SHP77 treated with DMSO at 0.1 percent for 48 hours (cell line): ENCODE data around the gene AP2A2.
A peak's percentile ranks its signal among the peaks of the same experiment; 100 is the strongest.

Experiments
- DNase-seq: peaks from one replicate; lab custom pipeline; 2025; lab: John Stamatoyannopoulos, UW

AP2A2 gene

DNA sequence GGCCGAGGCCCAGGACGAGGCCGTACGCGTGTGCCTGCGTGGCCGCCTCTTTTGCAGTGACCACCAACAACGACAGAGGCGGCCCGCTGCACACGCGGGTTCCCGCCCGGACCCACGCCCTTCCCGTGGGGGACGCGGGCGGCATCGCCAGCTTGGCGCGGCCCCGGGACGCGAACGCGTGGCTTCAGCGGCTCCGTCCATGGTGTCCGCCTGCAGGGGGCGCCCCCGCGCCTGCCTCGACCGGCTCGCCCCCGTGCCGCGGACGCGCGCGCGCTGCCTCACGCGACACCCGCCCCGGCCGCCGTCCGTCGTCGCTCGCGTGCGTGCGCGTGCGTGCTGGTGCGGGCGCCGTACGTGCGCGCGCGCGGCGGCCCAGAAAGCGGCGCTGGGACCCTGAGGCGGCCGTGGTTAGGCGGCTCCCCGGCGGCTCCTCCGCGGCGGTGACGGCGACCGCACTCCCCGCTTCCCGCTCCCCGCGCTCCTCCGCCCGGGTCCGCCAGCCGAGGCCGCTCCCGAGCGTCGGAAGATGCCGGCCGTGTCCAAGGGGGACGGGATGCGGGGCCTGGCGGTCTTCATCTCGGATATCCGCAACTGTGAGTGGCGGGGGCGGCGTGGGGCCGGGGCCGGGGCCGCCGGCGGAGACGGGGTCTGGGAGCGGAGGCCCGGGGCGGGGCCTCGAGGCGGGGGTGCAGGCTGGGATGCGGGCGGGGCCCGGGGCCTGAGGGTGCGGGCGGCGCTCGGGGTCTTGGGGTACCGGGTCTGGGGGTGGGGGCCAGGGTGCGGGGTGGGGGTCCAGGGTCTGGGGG, at the start of gene AP2A2:
Gene AP2A2 (plus strand): TSS at position 375 of the 806 bp plus-strand sequence. CDS start 152 bp downstream, at position 527.
- peak; percentile 8 for DNase-seq

DNA sequence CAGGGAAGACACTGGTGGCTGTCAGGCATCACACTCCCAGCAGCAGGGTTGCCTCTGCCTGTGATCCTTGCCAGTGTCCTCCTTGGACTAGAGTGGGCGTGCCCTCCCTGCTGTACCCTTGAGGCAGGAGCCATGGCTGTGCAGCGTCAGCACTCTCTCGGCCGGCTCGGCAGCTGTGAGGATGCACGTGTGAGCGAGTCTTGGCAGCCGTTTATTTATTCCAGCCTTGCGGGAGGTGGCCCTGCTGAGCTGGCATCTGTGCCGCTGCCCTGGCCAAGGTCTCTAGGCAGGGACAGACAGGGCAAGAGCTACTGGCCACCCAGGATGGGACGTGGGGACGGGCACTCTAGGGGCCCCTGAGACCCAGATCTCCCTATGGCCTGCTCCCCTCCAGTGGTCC, 49.1 kb upstream of the AP2A2 start:
- DNase-seq: no peak

DNA sequence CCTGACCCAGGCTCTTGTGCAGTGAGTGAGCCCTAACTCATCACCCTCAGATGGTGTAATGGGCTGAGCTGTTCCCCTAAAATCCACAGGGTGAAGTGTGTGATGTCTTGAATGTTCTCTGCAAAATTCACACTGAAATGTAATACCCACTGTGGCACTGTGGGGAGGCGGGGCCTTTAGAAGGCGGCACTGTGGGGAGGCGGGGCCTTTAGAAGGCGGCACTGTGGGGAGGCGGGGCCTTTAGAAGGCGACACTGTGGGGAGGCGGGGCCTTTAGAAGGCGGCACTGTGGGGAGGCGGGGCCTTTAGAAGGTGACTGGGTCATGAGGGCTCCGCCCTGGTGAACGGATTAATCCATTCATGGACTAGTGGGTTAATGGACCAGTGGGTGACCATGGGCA, 48.1 kb upstream of the AP2A2 start:
- no peak for DNase-seq

DNA sequence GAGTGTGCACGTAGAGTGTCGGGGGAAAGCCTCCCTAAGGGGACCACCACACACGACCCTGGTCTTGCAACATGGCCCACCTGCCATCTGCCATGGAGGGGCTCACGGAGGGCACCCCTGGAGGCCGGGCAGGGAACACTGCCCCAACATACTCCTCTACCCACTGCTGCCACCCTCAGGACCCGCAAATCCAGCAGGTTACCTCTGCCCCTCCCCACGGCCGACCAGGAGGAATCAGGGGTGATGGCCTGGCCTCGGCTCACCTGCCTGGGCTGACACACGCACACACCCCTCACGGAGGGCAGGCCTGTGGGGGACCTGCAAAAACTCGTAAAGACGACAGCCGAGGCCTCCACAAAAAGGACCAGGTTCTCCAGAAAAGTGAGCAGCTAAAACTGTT, 45.2 kb upstream of the AP2A2 start:
- DNase-seq: no peak

DNA sequence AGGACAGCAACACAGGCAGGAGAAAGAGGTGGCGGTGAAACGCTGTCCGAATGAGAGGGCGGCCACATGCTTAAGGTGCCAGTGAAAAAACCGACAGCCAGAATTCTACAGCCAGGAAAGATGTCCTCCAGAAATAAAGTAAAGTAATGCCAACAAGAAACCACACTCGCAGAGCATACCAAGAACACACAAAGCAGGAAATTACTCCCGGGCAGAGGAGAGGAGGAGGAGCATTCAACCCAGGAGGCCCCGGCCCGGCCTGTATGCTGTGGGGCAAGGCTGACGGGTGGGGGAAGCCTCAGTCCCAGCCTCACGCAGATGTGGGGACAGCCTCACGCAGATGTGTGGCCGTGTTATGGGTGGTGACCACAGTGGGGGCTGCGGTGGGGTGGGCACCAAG, 43.1 kb upstream of the AP2A2 start:
- DNase-seq: no peak

DNA sequence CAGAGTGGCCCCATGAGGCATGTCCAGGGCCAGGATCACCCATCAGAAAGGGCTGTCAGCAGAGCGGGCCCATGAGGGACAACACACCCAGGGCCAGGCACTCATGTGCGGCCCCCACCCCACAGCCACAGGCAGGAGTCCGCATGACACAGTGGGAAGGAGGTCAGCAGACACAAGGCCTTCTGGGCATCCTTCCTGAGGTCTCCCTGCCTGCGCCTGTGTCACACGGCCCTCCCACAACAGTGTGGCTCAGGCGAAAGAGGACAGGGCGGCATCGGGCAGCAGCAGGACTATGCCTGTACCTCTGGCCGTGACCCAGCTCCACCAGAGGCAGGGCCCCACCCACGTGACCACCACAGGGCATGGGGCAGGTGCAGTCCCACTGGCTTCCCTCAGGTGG, 42.1 kb upstream of the AP2A2 start:
- no peak for DNase-seq

DNA sequence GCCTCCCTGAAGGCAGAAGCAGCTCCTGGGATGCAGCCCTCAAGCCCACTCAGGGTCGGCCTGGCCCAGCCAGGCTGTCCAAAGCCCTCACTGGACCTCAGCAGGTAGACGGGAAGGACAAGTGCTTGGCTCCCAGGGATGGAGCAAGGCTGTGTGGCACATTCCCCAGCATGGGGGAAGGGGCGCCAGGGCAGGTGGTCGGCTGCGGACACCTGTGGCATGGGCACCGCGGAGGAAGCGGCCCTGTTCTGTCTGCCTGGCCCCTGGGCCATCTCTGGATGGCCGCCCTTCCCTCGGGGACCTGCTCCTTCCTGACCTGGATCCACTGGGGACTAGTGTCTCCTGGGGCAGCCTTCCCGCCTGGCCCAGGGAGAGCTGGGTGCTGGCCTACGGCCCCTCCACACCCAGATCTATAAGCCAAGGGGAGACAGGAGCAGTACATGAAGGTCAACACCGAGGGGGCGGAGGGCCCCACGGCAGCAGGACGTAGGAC, 41.0 kb upstream of the AP2A2 start:
- no peak for DNase-seq

DNA sequence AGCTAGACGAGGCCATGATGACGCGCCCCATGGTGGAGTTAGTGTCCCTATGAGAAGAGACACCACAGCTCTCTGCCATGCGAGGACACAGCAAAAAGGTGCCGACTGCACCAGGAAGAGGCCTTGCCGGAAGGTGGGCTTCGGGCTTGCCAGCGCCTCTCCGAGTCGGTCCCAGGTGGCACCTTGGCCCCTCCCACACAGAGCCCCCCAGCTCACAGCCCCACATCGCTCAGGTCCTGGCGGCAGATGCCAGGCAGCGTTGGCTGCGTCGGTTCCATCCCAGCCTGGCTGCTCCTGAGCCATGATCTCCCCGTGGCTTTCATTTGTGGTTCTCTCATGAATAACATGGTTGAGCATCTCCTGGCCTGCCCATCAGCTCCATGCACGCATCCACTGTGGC, 39.1 kb upstream of the AP2A2 start:
- no peak for DNase-seq

DNA sequence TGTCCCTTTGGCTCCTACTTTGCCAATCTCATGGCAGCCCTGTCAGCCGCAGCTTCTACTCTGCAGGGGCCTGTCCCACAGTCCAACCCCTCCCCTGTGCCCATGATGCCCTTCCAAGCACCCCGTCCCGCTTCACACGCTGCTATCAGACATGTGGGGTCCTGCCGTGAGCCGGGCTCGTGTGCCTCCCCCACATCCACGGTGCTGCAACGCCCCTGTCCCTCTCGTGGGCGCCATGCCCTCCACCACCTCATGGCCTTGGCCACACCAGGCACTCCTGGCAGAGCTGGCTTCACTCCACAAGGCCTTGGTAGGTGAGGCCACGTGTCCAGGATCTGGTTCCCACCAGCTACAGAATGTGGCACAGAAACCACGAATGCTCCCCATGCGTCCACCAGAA, 38.1 kb upstream of the AP2A2 start:
- no peak for DNase-seq

DNA sequence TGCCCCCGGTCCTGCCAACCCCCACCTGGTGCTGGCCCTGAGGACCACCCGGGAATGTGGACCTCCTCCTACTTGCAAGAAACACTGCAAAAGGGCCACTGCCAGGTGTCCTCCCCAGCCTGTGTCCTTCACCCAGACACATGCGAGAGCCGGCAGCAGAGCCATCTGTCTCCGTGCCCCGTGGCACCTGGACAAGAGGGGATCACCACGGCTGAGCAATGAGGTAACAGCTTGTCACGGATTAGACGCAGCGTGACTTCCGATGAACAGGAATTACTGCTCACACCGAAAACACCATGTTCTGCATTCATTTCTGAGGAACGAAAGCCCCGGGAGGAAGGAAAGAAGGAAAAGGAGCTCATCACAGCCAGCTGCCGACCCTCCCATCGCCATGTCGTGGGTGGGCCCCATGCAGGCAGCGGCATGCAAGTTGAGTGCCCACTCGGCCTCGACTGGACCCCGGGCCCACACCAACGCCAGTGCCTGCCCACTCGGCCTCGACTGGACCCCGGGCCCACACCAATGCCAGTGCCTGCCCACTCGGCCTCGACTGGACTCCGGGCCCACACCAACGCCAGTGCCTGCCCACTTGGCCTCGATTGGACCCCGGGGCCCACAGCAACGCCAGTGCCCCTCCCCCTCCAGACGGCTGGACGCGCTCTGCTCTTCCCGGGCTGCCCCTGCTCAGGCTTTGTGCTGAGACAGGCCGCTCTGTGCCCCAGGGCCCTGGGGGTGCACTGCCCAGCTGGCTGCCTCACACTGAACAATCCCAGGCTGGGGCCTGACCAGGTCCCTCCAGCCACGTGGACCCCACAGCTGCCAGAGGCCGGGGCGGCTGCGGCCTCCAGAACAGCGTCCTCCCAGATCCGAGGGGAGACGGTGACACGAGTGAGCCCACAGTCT, 37.1 kb upstream of the AP2A2 start:
- no peak for DNase-seq

DNA sequence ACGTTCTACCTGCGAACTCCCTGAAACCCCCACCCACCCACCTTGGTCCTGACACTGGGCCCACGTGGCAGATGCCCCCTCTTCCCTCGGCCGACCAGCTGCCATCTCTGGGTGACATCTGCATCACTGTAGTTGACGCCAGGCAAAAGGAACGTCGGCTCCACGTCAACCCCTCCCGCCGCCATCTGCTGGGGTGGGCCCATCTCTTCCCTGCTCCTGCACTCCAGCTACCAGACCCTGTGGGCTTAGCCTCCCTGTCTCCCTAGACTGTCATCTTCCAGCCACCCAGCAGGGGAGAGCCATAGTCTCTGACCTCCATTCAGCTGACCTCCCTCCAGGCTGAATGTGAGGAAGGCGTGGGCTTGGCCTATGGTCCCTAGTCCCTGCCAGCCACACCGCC, 36.4 kb upstream of the AP2A2 start:
- no peak for DNase-seq

DNA sequence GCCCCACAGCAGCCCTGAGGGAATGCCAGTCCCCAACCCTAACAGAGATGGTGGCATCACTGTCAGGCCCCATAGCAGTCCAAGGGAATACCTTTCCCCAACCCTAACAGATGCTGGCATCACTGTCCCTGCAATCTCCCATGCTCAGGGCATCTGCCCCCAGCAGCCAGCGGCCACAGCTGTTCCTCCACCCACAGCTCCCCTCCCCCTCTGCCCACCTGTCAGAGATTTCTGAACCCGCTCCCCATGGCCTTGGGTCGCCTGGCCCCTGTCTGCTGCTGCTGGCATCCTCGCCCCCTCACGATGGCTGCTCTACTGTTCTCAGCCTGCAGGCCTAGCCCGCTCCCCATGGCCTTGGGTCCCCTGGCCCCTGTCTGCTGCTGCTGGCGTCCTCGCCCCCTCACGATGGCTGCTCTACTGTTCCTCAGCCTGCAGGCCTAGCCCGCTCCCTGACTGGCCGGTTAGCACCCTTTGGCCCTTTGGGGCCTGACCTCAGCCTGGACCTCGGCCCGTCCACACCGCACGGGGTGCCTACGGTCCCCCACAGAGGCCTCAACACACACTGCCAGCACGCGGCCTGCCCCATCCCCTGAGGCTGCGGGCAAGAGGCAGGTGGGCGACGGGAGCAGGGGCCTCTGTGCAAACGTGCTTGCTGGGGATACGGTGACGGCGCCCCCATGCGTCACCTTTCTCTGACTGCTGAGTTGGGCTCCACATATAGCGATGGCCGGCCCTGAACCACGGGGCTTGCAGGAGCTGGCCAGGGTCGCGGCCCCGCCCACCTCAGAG, 35.8 kb upstream of the AP2A2 start:
- no peak for DNase-seq

DNA sequence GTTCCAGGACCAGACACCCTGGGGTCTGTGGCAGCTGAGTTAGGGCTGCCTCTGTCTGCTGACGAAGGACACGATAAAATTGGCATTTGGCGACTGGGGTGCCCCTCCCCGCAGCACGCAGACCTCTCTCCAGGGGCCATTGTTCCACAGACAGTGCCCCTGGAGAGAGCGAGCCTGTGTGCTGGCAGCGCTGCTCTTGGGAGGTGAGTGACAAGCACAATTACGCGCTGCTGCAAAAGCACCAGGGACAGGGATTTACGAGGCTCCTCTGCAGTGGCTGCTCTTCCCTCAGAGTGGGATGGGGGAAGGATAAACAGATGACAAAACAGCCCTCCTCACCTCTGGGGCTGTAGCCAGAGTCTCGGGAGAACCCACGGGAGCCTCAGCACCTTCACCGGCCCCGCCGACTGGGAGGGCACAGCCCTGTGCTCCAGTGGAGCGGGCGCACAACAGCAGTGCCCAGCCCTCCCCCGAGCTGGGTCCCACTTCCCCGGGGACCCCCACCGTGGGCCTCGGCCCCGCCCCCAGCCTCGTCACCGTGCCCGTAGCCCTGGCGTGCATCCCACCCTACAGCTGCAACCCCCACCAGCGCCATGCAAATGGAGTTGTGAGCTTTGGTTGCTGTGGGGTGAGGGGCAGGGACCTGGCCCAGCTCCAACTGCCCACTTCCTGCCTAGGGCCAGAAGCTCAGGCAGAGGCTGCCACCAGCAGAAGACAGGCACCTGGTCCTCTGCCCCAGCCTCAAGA, 34.7 kb upstream of the AP2A2 start:
- no peak for DNase-seq

DNA sequence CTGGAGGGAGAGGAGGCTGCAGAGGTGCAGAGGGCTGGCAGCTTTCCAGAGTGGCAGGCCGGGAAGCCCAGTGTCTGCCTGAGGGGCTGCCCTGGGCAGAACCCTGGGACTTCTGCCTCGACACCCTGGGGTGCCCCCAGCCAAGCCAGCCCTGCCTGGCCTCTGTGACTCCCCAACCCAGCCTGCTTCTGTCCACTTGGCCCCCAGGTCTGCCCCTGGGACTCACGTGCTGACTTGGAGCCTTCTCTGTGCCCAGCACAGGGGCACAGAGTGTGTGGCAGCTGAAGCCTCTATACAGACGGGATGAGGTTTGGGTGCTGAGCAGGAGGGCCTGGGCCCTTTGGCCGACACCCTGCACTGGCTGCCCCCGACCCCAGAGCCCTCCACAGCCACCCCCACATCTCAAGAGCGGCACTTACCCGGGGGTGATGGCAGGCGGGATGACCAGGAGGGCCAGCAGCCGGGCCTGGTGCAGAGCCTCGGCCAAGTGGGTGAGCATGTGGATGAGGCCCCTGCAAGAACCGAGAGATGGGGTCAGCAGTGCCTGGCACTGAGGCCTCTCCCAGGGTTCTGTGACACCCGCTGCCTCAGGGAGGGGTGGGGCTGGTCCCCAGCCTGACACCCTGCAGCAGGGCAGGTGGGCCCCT, 32.5 kb upstream of the AP2A2 start:
- no peak for DNase-seq

DNA sequence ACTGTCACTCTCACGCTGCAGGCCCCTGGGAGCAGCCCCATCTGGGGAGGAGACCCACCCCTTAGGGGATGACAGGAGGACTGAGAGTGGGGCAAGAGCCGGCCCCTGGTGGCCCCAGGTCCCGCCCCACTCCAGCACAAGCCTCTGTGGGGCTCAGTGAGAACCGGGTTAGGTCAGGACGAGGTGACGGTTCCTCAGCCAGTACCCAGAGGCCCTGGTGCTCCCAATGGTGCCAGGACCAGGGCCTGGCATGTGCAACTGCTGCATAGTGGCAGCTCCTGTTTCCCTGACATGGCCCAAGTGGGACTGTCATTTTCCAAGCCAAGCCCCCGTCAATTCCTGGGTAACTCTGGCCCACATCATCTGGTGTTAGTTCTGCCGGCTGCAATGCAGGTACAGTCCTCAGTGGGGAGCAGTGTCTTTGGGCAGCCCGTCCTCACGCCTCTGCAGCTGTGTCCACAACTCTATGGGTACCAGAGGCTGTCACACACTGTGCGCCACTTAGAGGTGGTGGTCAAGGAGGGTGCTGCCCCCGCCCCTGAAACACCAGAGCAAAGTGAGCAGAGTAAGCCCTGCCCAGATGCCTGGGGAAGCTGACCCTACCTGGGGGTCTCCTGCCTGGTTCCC, 31.0 kb upstream of the AP2A2 start:
- no peak for DNase-seq

DNA sequence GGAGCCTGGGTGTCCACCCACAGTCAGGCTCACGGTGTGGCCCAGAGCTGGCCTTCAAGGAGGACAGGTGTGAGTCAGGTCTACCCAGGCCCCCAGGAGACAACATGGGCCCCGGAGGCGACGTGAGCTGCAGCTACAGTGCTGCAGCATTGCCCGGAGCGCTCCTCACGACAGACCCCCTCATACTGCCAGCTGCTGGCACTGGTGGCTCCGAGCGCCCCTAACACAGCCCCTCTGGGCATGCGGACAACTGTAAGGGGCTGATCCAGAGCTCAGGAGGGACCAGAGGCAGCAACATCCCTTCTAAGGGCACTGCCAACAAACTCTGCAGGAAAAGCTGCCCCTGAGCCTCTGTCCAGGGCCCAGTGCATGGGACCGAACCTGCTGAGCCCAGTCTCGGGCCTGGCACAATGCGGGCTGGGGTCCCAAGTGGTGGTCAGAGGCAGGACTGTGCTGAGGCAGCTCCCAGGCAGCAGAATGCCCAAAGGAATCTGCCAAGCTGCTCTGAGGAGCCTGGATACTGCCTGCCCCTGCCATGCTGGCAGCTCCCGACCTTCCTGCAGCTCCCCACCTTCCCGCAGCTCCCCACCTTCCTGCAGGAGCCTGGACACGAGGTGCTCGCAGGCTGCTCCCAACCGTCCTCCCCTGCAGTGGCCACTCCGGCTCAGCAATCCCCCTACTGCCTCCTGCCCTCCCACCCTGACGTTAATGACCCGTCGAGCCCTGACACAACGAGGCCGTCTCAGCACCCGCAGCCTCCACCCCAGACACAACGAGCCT, 30.1 kb upstream of the AP2A2 start:
- no peak for DNase-seq

DNA sequence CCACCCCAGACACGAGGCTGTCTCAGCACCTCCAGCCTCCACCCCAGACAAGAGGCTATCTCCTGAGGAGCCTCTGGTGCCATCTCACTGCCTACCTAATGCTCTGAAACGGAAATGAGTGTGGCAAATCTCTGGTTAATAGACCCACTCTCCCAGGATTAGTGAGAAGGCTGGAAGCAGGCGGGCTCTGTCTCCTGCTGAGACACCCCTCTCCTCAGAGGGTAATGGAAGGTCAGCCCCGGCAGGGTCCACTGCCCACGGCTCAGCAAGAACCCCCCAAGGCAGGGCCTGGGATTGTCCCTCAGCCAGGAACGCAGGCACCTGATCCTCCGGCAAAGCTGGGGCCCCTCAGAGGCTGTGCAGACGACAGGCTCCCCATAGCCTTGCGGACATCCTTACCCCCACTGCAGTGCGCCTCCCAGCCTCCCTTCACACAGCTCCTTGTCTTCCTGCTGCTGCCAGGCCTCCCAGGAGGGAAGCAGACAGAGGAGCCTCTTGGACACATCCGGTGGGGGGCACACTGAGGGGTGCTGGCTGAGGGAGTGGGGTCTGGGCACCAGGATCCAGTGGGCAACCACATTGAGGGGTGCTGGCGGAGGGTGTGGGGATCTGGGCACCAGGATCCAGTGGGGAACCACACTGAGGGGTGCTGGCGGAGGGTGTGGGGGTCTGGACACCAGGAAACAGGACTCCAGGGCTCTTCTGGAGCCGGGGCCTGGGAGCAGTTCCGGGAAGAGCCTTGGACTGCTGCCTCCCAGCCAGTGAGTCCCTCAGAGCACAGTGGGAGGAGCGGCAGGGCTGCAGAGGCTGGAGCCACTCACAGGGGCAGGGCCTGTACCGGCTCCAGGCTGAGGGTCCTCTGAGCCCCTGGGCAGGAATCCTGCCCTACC, 28.2 kb upstream of the AP2A2 start:
- DNase-seq: no peak

DNA sequence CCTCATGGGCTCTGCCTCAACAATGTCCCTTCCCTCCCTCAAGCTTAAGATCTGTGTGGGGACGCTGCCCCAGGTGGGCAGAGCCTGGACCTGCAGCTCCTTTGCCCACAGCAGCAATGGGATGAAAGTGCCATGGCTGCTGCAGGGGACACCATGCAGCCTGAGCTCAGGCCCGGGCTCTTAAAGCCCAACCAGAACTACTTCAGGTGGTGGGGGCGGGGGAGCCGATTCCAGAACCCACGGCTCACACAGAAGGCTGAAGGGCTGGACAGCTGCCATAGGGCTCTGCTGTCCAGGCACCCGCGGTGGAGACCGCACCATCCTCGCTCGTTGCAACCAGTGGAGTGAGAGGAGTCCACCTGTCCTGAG, 27.5 kb upstream of the AP2A2 start:
- DNase-seq: no peak
